WI38 (cell line): Measurements from ENCODE around the gene SAMD8.

Experiments
- H3K4me3 ChIP-seq: 2 replicates; pipeline ENCODE4 v1.5.1; 2011; ENCODE audit warnings: low read depth, mild to moderate bottlenecking, control low read depth, low read length
- CTCF ChIP-seq: IDR thresholded peaks from 2 replicates; pipeline ENCODE4 v1.5.1; 2012; ENCODE audit warnings: low read depth, mild to moderate bottlenecking, control low read depth, low read length

The SAMD8 gene

GRCh38 chr10:75159519-75159918, 48.1 kb downstream of the SAMD8 start:
- TF ChIP-seq CTCF, result no peak

GRCh38 chr10:75165684-75166622, 54.5 kb downstream of the SAMD8 start:
- H3K4me3 ChIP-seq, result no peak overlapping the region
- TF ChIP-seq CTCF, result no peak

More at GRCh38 chr10:75159519-75159918, 48.1 kb downstream of the SAMD8 start:
- no peak overlapping the region for H3K4me3 ChIP-seq

GRCh38 chr10:75166623-75166972, 55.1 kb downstream of the SAMD8 start:
- no peak for TF ChIP-seq CTCF
- H3K4me3 ChIP-seq, result no peak overlapping the region

- no peak overlapping the region for H3K4me3 ChIP-seq
- no peak for TF ChIP-seq CTCF
Observed at GRCh38 chr10:75168275-75168674, 56.8 kb downstream of the SAMD8 start.

GRCh38 chr10:75170215-75170614, 58.8 kb downstream of the SAMD8 start:
- TF ChIP-seq CTCF, result no peak
- H3K4me3 ChIP-seq, result no peak overlapping the region

GRCh38 chr10:75175046-75175445, 63.6 kb downstream of the SAMD8 start:
- H3K4me3 ChIP-seq, result no peak overlapping the region
- TF ChIP-seq CTCF, result no peak

- no peak for TF ChIP-seq CTCF
- no peak overlapping the region for H3K4me3 ChIP-seq
Observed at GRCh38 chr10:75176046-75176445, 64.6 kb downstream of the SAMD8 start.
